Thyroid gland (tissue), 4 donors: Measurements from ENCODE around the gene PSMG4.

Experiments
- POLR2A ChIP-seq, 2 donors: fragments of 450-650 bp; IDR thresholded peaks; one replicate each; pipeline ENCODE4 v1.6.1; 2017; ENCODE audit warnings: antibody characterized with exemption in 2 of 2, mild to moderate bottlenecking in 2 of 2, moderate library complexity in 1 of 2
- TF ChIP-seq, protein P1 (sequence below), 6 experiments: fragments of 200-600 bp in 3 of 6; fragments of 450-650 bp in 3 of 6; sonication (generic) in 3 of 6; IDR thresholded peaks; one replicate each; pipeline ENCODE4 v1.5.1; 2016 to 2019; ENCODE audit warnings: antibody characterized with exemption in 6 of 6, mild to moderate bottlenecking in 2 of 6, inconsistent platforms in 1 of 6, moderate library complexity in 1 of 6

DNA sequence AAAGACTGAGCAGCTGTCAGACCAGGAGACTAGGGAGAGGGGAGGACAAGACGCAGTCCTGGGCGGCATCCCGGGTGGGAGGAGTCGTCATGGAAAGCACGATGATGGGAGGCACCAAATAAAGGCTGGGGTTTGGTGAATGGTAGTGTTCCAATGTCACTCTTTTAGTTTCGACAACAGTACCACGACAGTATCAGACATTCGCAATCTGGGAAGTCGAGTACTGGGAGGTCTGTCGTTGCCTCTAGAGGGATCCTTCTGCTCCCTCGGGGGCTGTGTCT, 32.1 kb downstream of the PSMG4 start:
- no peak for TF ChIP-seq POLR2A (IDR thresholded peaks at IDR 0.05)
- TF ChIP-seq, protein P1, sequence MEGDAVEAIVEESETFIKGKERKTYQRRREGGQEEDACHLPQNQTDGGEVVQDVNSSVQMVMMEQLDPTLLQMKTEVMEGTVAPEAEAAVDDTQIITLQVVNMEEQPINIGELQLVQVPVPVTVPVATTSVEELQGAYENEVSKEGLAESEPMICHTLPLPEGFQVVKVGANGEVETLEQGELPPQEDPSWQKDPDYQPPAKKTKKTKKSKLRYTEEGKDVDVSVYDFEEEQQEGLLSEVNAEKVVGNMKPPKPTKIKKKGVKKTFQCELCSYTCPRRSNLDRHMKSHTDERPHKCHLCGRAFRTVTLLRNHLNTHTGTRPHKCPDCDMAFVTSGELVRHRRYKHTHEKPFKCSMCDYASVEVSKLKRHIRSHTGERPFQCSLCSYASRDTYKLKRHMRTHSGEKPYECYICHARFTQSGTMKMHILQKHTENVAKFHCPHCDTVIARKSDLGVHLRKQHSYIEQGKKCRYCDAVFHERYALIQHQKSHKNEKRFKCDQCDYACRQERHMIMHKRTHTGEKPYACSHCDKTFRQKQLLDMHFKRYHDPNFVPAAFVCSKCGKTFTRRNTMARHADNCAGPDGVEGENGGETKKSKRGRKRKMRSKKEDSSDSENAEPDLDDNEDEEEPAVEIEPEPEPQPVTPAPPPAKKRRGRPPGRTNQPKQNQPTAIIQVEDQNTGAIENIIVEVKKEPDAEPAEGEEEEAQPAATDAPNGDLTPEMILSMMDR (IDR thresholded peaks at IDR 0.05) = no peak
